Neural cell (in vitro differentiated cells): Measurements from ENCODE around the gene ABHD5.

ENCODE experiments used
- EZH2 ChIP-seq: fragments of 200-600, 300-800 bp; shearing (Covaris generic), sonication (generic); IDR thresholded peaks from 2 replicates; pipeline ENCODE4 v1.6.1; 2014; ENCODE audit warnings: antibody characterized with exemption, low read length, borderline replicate concordance, mild to moderate bottlenecking; ENCODE audit not compliant: insufficient read depth, poor library complexity, severe bottlenecking
- MXI1 ChIP-seq: fragments of 450-650 bp; conservative IDR thresholded peaks from 2 replicates; pipeline ENCODE4 v1.6.1; 2014; ENCODE audit warnings: antibody characterized with exemption, mild to moderate bottlenecking; ENCODE audit not compliant: poor library complexity, severe bottlenecking
- TF ChIP-seq, protein P1 (sequence below): fragments of 450-650 bp; IDR thresholded peaks from 2 replicates; pipeline ENCODE4 v1.5.1; 2014; ENCODE audit warnings: antibody characterized with exemption, mild to moderate bottlenecking, moderate library complexity; ENCODE audit not compliant: poor library complexity, severe bottlenecking

DNA sequence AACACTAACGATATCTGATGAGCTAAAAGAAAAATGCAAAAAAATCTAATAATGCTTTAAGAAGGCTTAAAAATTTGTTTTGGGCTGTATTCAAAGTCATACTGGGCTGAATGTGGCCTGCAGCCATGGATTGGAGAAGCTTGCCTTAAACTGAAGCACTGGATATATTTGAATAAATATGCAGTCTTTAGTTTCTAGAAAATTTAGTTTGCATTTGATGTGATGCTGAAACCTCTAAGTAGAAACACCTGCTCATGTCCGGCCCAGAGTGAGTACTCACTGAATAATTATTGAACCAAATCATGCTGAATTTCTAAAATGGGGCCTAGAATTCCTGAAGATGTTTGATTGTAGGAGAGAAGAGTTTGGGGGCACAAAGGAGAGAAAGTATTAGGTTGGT is 43.9 kb downstream of the ABHD5 start:
- TF ChIP-seq, protein P1, sequence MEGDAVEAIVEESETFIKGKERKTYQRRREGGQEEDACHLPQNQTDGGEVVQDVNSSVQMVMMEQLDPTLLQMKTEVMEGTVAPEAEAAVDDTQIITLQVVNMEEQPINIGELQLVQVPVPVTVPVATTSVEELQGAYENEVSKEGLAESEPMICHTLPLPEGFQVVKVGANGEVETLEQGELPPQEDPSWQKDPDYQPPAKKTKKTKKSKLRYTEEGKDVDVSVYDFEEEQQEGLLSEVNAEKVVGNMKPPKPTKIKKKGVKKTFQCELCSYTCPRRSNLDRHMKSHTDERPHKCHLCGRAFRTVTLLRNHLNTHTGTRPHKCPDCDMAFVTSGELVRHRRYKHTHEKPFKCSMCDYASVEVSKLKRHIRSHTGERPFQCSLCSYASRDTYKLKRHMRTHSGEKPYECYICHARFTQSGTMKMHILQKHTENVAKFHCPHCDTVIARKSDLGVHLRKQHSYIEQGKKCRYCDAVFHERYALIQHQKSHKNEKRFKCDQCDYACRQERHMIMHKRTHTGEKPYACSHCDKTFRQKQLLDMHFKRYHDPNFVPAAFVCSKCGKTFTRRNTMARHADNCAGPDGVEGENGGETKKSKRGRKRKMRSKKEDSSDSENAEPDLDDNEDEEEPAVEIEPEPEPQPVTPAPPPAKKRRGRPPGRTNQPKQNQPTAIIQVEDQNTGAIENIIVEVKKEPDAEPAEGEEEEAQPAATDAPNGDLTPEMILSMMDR: no peak
- TF ChIP-seq EZH2 (no peak), MXI1 (no peak)
